HepG2 (cell line): ENCODE results near the gene ABCC2. TPM values are rescaled to one million over a fixed set of nuclear protein-coding genes. Genes with fewer than 3 reads are reported as not detected.

ENCODE experiments used
- ATAC-seq: fragments of 200-7000 bp; cut with Tn5 transposase; 3 replicates; pipeline ENCODE4 v1.9.1; 2020; ENCODE audit warnings: mild to moderate bottlenecking, moderate library complexity
- BruUV-seq: library from RNA; stranded (reverse); fragments of 400-500 nt; replicated peaks from 2 replicates; lab custom pipeline; 2021; lab: Mats Ljungman, UMichigan
- CTCF ChIA-PET: fragments of 300-600 bp; formaldehyde crosslinking; extraction: SDS; loops from one replicate; lab custom pipeline; 2021; ENCODE audit warnings: low total read pairs, inconsistent platforms, low intra/inter-chr PET ratio; lab: Yijun Ruan, JAX
- POLR2A ChIA-PET: fragments of 350-600 bp; sonication (Branson Sonifier 250); formaldehyde crosslinking; loops from one replicate; lab custom pipeline; 2020; ENCODE audit warnings: antibody characterized with exemption, inconsistent platforms; lab: Yijun Ruan, JAX
- DNase-seq: peaks from one replicate; pipeline ENCODE4 v3.0.0-alpha.2; 2015; ENCODE audit warnings: low spot score
- FAIRE-seq: peaks from 3 replicates; lab custom pipeline; 2011; peaks lifted over from hg19 to GRCh38; lab: Jason Lieb, UNC
- H2AFZ ChIP-seq: one replicate; pipeline ENCODE4 v1.6.1; 2011; ENCODE audit warnings: low read length, inconsistent platforms
- H3K27ac ChIP-seq: fragments of 300-600 bp; 3 replicates; pipeline ENCODE4 v1.8.0; 2011; ENCODE audit warnings: mixed run types, mild to moderate bottlenecking, mixed read lengths, low read length, inconsistent platforms; ENCODE audit not compliant: insufficient read depth; ENCODE audit errors: extremely low read length
- H3K27me3 ChIP-seq, 2 experiments: fragments of 200-600 bp in 1 of 2; 2 replicates in 1 of 2; 3 replicates in 1 of 2; pipeline versions ENCODE4 v1.6.0 to v1.8.0; 2011; ENCODE audit warnings: low read length in 2 of 2, mild to moderate bottlenecking in 2 of 2, moderate library complexity in 2 of 2, inconsistent platforms in 1 of 2; ENCODE audit not compliant: insufficient read depth in 2 of 2, control insufficient read depth in 1 of 2
- H3K36me3 ChIP-seq, 2 experiments: fragments of 200-600 bp in 1 of 2; replicated peaks in 1 of 2; 2 replicates in 1 of 2; 3 replicates in 1 of 2; pipeline versions ENCODE4 v1.5.1 to v1.8.0; 2011; ENCODE audit warnings: low read length in 2 of 2, inconsistent platforms in 1 of 2; ENCODE audit not compliant: insufficient read depth in 2 of 2, control insufficient read depth in 1 of 2
- H3K4me1 ChIP-seq: 2 replicates; pipeline ENCODE4 v1.5.1; 2012; ENCODE audit warnings: low read length, inconsistent platforms; ENCODE audit not compliant: insufficient read depth
- H3K4me2 ChIP-seq: 2 replicates; pipeline ENCODE4 v1.6.0; 2011; ENCODE audit warnings: low read depth, low read length, inconsistent platforms
- H3K4me3 ChIP-seq, 3 experiments: fragments of 200-600 bp in 1 of 3; sonication (generic), shearing (Covaris generic) in 1 of 3; replicated peaks in 1 of 3; 2 replicates each; pipeline ENCODE4 v1.5.1; 2011 to 2016; ENCODE audit warnings: low read length in 3 of 3, inconsistent platforms in 2 of 3, low read depth in 2 of 3, mild to moderate bottlenecking in 2 of 3, control low read depth in 1 of 3, mixed read lengths in 1 of 3; ENCODE audit not compliant: insufficient read depth in 1 of 3
- H3K79me2 ChIP-seq: one replicate; pipeline ENCODE4 v1.6.1; 2011; ENCODE audit warnings: low read length, inconsistent platforms; ENCODE audit not compliant: insufficient read depth
- H3K9ac ChIP-seq: 2 replicates; pipeline ENCODE4 v1.6.0; 2011; ENCODE audit warnings: mild to moderate bottlenecking, low read depth, low read length, inconsistent platforms; ENCODE audit not compliant: insufficient read depth
- H3K9me3 ChIP-seq: 2 replicates; pipeline ENCODE4 v1.5.1; 2012; ENCODE audit warnings: mild to moderate bottlenecking, low read length
- H4K20me1 ChIP-seq: 2 replicates; pipeline ENCODE4 v1.6.0; 2011; ENCODE audit warnings: inconsistent platforms, mild to moderate bottlenecking, low read length, moderate library complexity; ENCODE audit not compliant: insufficient read depth
- AGO2 ChIP-seq: fragments of 200-400 bp; formaldehyde crosslinking; optimal IDR thresholded peaks from 2 replicates; pipeline ENCODE3; 2017; ENCODE audit warnings: mild to moderate bottlenecking, low read depth, low read length, moderate library complexity
- CBX5 ChIP-seq: sonication (generic); formaldehyde crosslinking; IDR thresholded peaks from 2 replicates; pipeline ENCODE4 v1.4.0; 2020; ENCODE audit warnings: missing genetic modification reagents, borderline replicate concordance
- FOXK2 ChIP-seq: fragments of 450-650 bp; IDR thresholded peaks from 2 replicates; pipeline ENCODE4 v1.6.1; 2016
- RORA ChIP-seq: sonication (generic); formaldehyde crosslinking; IDR thresholded peaks from 2 replicates; pipeline ENCODE4 v1.5.0; 2020; ENCODE audit warnings: mild to moderate bottlenecking, missing genetic modification reagents, moderate library complexity
- ZBTB3 ChIP-seq: sonication (generic); formaldehyde crosslinking; IDR thresholded peaks from 2 replicates; pipeline ENCODE4 v1.4.0; 2020; ENCODE audit warnings: low read depth, mild to moderate bottlenecking, moderate library complexity, missing genetic modification reagents, borderline replicate concordance
- ZBTB8A ChIP-seq: sonication (generic); formaldehyde crosslinking; IDR thresholded peaks from 2 replicates; pipeline ENCODE4 v1.4.0; 2020; ENCODE audit warnings: mild to moderate bottlenecking, low read depth, missing genetic modification reagents, borderline replicate concordance
- ZNF460 ChIP-seq: sonication (generic); formaldehyde crosslinking; IDR thresholded peaks from 2 replicates; pipeline ENCODE4 v1.5.1; 2020; ENCODE audit warnings: missing genetic modification reagents, mild to moderate bottlenecking, borderline replicate concordance
- ZNF747 ChIP-seq: sonication (generic); formaldehyde crosslinking; IDR thresholded peaks from 2 replicates; pipeline ENCODE4 v1.8.1; 2023; ENCODE audit warnings: missing genetic modification reagents, mild to moderate bottlenecking, borderline replicate concordance
- WGBS: methylation state at CpG from one replicate; pipeline ENCODE4 v1.1.6; 2017; ENCODE audit warnings: low lambda C conversion rate; 5-methylcytosine and 5-hydroxymethylcytosine counted together
- in situ Hi-C: cut with HindIII; loops from 2 replicates; pipeline ENCODE4 v1.10.0; 2017; ENCODE audit warnings: low pct_unique_long_range_greater_than_20kb; ENCODE audit not compliant: extremely low pct_ligation_motif_present
- intact Hi-C: fragments of 100-400 bp; cut with micrococcal nuclease; formaldehyde crosslinking; loops from one replicate; pipeline ENCODE4 v1.10.0; 2022; ENCODE audit not compliant: unreplicated experiment
- polyA plus RNA-seq, 8 experiments: library from polyadenylated mRNA; depleted of rRNA in 3 of 8; stranded (reverse) in 7 of 8; unstranded in 1 of 8; fragments of >200 nt; fragmentation: Illumina TruSeq in 4 of 8; extraction: Trizol in 4 of 8; gene quantifications; 2 replicates each; pipeline versions ENCODE4 v1.2.1 to v1.2.3, GENCODE V29; 2011 to 2016; ENCODE audit warnings: low read depth in 4 of 8, missing spikeins in 1 of 8, mixed read lengths in 1 of 8; ENCODE audit not compliant: insufficient read depth in 1 of 8
- total RNA-seq, 5 experiments: library from RNA; depleted of rRNA; stranded (reverse); fragments of >200 nt; fragmentation: Illumina TruSeq; extraction: Trizol; gene quantifications; 2 replicates each; pipeline ENCODE4 v1.2.3, GENCODE V29; 2016; ENCODE audit warnings: low read depth in 1 of 5
- TF ChIP-seq, protein P1 (sequence below): sonication (generic); formaldehyde crosslinking; IDR thresholded peaks from 2 replicates; pipeline ENCODE4 v1.5.0; 2020; ENCODE audit warnings: missing genetic modification reagents, mild to moderate bottlenecking, borderline replicate concordance
- TF ChIP-seq, protein P2 (sequence below): sonication (generic); formaldehyde crosslinking; IDR thresholded peaks from 2 replicates; pipeline ENCODE4 v1.9.0; 2021; ENCODE audit warnings: mild to moderate bottlenecking, missing genetic modification reagents
- TF ChIP-seq, protein P3 (sequence below): sonication (generic); formaldehyde crosslinking; IDR thresholded peaks from 2 replicates; pipeline ENCODE4 v1.4.0; 2020; ENCODE audit warnings: missing genetic modification reagents
- TF ChIP-seq, protein P4 (sequence below): sonication (generic); formaldehyde crosslinking; IDR thresholded peaks from 2 replicates; pipeline ENCODE4 v1.5.1; 2020; ENCODE audit warnings: mild to moderate bottlenecking, missing genetic modification reagents, moderate library complexity

Gene ABCC2
- total and polyA plus RNA-seq, 2 of the 13 experiments (the other 11 are each of a cell fraction or from before 2014, with no cell fraction given), result 181 to 497 TPM

DNA sequence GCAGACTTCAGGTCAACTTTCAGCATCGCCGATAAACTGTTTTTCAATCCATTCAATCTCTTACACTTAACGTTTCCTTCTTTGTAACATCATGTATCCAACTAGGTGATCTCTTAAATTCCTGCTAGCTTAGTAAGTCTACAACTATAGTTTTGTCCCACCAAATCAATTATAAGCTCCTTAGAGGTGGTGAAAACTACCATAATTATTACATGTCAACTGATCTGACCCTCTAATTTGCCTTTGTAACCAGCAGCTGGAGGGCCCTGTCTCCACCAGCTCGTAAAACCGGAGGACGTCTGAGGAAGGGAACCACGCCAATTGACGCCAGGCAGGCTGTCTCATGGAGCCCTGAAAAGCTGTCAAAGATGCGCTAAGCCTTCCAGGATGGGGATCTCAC, 113.4 kb downstream of the ABCC2 start:
- no peaks in the 10 kb centered on the region for H3K9me3 ChIP-seq
- ChIA-PET CTCF (no interaction called here), POLR2A (no interaction called here)
- intact Hi-C loops, result no loop called here
- no peak for FAIRE-seq
- 98% methylated on average over 9 of the region's 9 CpGs for WGBS
- no peak overlapping the region for H3K4me3 ChIP-seq
- no peak overlapping the region for H2AFZ ChIP-seq
- H3K4me1 ChIP-seq, result no peaks in the 10 kb centered on the region
- no peak overlapping the region for H3K9ac ChIP-seq
- no peaks in the 10 kb centered on the region for H4K20me1 ChIP-seq
- no peak for ATAC-seq
- no peaks in the 10 kb centered on the region for H3K27me3 ChIP-seq
- H3K4me2 ChIP-seq, result no peak overlapping the region
- no peak for DNase-seq
- peaks cover 11 to 50% of the 10 kb centered on the region in 2 experiments for H3K36me3 ChIP-seq
- H3K79me2 ChIP-seq, result no peaks in the 10 kb centered on the region
- in situ Hi-C loops, result no loop called here
- H3K27ac ChIP-seq, result no peak overlapping the region
- no TSS peak for BruUV-seq
- no peak for TF ChIP-seq RORA (CRISPR knock-in tag)
- TF ChIP-seq ZNF747 (CRISPR knock-in tag), result no peak
- no peak for TF ChIP-seq ZBTB3 (CRISPR knock-in tag)
- TF ChIP-seq ZNF460 (CRISPR knock-in tag), result no peak
- TF ChIP-seq, protein P1, sequence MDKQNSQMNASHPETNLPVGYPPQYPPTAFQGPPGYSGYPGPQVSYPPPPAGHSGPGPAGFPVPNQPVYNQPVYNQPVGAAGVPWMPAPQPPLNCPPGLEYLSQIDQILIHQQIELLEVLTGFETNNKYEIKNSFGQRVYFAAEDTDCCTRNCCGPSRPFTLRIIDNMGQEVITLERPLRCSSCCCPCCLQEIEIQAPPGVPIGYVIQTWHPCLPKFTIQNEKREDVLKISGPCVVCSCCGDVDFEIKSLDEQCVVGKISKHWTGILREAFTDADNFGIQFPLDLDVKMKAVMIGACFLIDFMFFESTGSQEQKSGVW (CRISPR knock-in tag), result no peak
- TF ChIP-seq, protein P2, sequence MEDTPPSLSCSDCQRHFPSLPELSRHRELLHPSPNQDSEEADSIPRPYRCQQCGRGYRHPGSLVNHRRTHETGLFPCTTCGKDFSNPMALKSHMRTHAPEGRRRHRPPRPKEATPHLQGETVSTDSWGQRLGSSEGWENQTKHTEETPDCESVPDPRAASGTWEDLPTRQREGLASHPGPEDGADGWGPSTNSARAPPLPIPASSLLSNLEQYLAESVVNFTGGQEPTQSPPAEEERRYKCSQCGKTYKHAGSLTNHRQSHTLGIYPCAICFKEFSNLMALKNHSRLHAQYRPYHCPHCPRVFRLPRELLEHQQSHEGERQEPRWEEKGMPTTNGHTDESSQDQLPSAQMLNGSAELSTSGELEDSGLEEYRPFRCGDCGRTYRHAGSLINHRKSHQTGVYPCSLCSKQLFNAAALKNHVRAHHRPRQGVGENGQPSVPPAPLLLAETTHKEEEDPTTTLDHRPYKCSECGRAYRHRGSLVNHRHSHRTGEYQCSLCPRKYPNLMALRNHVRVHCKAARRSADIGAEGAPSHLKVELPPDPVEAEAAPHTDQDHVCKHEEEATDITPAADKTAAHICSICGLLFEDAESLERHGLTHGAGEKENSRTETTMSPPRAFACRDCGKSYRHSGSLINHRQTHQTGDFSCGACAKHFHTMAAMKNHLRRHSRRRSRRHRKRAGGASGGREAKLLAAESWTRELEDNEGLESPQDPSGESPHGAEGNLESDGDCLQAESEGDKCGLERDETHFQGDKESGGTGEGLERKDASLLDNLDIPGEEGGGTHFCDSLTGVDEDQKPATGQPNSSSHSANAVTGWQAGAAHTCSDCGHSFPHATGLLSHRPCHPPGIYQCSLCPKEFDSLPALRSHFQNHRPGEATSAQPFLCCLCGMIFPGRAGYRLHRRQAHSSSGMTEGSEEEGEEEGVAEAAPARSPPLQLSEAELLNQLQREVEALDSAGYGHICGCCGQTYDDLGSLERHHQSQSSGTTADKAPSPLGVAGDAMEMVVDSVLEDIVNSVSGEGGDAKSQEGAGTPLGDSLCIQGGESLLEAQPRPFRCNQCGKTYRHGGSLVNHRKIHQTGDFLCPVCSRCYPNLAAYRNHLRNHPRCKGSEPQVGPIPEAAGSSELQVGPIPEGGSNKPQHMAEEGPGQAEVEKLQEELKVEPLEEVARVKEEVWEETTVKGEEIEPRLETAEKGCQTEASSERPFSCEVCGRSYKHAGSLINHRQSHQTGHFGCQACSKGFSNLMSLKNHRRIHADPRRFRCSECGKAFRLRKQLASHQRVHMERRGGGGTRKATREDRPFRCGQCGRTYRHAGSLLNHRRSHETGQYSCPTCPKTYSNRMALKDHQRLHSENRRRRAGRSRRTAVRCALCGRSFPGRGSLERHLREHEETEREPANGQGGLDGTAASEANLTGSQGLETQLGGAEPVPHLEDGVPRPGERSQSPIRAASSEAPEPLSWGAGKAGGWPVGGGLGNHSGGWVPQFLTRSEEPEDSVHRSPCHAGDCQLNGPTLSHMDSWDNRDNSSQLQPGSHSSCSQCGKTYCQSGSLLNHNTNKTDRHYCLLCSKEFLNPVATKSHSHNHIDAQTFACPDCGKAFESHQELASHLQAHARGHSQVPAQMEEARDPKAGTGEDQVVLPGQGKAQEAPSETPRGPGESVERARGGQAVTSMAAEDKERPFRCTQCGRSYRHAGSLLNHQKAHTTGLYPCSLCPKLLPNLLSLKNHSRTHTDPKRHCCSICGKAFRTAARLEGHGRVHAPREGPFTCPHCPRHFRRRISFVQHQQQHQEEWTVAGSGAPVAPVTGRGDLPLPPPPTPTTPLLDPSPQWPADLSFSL (CRISPR knock-in tag), result no peak
- no peak for TF ChIP-seq AGO2
- no peak for TF ChIP-seq CBX5 (CRISPR knock-in tag)
- TF ChIP-seq, protein P3, sequence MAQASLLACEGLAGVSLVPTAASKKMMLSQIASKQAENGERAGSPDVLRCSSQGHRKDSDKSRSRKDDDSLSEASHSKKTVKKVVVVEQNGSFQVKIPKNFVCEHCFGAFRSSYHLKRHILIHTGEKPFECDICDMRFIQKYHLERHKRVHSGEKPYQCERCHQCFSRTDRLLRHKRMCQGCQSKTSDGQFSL (CRISPR knock-in tag), result no peak
- TF ChIP-seq, protein P4, sequence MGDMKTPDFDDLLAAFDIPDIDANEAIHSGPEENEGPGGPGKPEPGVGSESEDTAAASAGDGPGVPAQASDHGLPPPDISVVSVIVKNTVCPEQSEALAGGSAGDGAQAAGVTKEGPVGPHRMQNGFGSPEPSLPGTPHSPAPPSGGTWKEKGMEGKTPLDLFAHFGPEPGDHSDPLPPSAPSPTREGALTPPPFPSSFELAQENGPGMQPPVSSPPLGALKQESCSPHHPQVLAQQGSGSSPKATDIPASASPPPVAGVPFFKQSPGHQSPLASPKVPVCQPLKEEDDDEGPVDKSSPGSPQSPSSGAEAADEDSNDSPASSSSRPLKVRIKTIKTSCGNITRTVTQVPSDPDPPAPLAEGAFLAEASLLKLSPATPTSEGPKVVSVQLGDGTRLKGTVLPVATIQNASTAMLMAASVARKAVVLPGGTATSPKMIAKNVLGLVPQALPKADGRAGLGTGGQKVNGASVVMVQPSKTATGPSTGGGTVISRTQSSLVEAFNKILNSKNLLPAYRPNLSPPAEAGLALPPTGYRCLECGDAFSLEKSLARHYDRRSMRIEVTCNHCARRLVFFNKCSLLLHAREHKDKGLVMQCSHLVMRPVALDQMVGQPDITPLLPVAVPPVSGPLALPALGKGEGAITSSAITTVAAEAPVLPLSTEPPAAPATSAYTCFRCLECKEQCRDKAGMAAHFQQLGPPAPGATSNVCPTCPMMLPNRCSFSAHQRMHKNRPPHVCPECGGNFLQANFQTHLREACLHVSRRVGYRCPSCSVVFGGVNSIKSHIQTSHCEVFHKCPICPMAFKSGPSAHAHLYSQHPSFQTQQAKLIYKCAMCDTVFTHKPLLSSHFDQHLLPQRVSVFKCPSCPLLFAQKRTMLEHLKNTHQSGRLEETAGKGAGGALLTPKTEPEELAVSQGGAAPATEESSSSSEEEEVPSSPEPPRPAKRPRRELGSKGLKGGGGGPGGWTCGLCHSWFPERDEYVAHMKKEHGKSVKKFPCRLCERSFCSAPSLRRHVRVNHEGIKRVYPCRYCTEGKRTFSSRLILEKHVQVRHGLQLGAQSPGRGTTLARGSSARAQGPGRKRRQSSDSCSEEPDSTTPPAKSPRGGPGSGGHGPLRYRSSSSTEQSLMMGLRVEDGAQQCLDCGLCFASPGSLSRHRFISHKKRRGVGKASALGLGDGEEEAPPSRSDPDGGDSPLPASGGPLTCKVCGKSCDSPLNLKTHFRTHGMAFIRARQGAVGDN, result no peak
- no peak for TF ChIP-seq ZBTB8A (CRISPR knock-in tag)
- no peak for TF ChIP-seq FOXK2
